ENCODE results near the gene ILRUN.
"Not testable (repeated sequence)": the region's sequence is repeated elsewhere in the genome, so short reads cannot be mapped to it uniquely, and the experiment has no call there.

ILRUN gene

GRCh38 chr6:34667481-34668238, 28.9 kb downstream of the ILRUN start:
- Histone ChIP-seq H3K4me1 (ENCODE audit: control insufficient read depth in 1 of 2, insufficient read depth in 2 of 2, low read length in 2 of 2) (peaks cover 24 to 28% of the 10 kb centered on the region in 2 donors), H3K27me3 (ENCODE audit: control insufficient read depth in 1 of 2, insufficient read depth in 2 of 2, low read length in 2 of 2) (no peaks in the 10 kb centered on the region), H3K9ac (ENCODE audit: low read depth in 1 of 2, low read length in 2 of 2) (no peak overlapping the region), H3K27ac (ENCODE audit: low read depth, low read length) (no peak overlapping the region), H3K9me3 (ENCODE audit: control insufficient read depth in 1 of 2, low read length in 2 of 2) (no peaks in the 10 kb centered on the region), H3K36me3 (ENCODE audit: control insufficient read depth in 1 of 2, insufficient read depth in 2 of 2, low read length in 2 of 2) (no peaks in the 10 kb centered on the region), H3K4me3 (ENCODE audit: low read depth in 1 of 2, low read length in 2 of 2) (no peak overlapping the region)

GRCh38 chr6:34665019-34665418, 31.5 kb downstream of the ILRUN start:
- Histone ChIP-seq H3K4me3 (ENCODE audit: low read depth in 1 of 2, low read length in 2 of 2) (no peak overlapping the region), H3K4me1 (ENCODE audit: control insufficient read depth in 1 of 2, insufficient read depth in 2 of 2, low read length in 2 of 2) (peaks cover 14 to 21% of the 10 kb centered on the region in 2 donors), H3K9ac (ENCODE audit: low read depth in 1 of 2, low read length in 2 of 2) (no peak overlapping the region), H3K9me3 (ENCODE audit: control insufficient read depth in 1 of 2, low read length in 2 of 2) (no peaks in the 10 kb centered on the region), H3K36me3 (ENCODE audit: control insufficient read depth in 1 of 2, insufficient read depth in 2 of 2, low read length in 2 of 2) (no peaks in the 10 kb centered on the region), H3K27me3 (ENCODE audit: control insufficient read depth in 1 of 2, insufficient read depth in 2 of 2, low read length in 2 of 2) (no peaks in the 10 kb centered on the region), H3K27ac (ENCODE audit: low read depth, low read length) (no peak overlapping the region)

DNA sequence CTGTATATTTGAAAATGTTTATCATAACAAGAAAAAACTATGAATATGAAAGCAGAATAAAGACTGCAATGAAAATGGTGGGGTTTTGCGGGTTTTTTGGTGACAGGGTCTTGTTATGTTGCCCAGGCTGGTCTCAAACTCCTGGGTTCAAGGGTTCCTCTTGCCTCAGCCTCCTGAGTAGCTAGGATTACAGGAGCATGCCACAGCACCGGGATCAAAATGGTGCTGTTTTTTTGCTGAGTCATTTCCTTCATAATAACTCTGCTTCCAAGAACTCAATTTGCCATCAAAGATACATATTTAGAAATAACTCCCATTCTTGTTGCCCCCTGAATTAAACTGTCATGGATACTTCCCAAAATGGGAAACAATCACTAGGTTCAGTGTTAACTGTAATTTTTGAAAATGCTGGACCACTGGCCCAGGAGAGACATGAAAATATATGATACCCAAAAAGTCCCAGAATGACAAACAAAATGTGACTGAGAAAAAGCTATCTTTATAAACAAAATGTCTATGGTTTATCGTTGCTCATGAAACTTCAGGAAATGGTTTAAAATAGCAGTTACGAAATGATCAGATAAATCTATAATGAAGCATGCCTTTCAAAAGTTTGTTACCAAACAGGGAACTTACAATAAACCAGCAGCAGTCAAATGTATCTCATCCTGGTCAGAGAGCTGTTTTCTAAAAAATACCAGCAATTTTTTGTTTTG, 32.2 kb downstream of the ILRUN start:
- no peaks in the 10 kb centered on the region for H3K36me3 ChIP-seq (ENCODE audit: control insufficient read depth in 1 of 2, insufficient read depth in 2 of 2, low read length in 2 of 2)
- no peak overlapping the region for H3K9ac ChIP-seq (ENCODE audit: low read depth in 1 of 2, low read length in 2 of 2)
- no peaks in the 10 kb centered on the region for H3K9me3 ChIP-seq (ENCODE audit: control insufficient read depth in 1 of 2, low read length in 2 of 2)
- H3K27ac ChIP-seq (ENCODE audit: low read depth, low read length) = no peak overlapping the region
- H3K4me1 ChIP-seq (ENCODE audit: control insufficient read depth in 1 of 2, insufficient read depth in 2 of 2, low read length in 2 of 2) = peaks cover 14 to 21% of the 10 kb centered on the region in 2 donors
- no peak overlapping the region for H3K4me3 ChIP-seq (ENCODE audit: low read depth in 1 of 2, low read length in 2 of 2)
- H3K27me3 ChIP-seq (ENCODE audit: control insufficient read depth in 1 of 2, insufficient read depth in 2 of 2, low read length in 2 of 2) = no peaks in the 10 kb centered on the region

- Histone ChIP-seq H3K9me3 (ENCODE audit: control insufficient read depth in 1 of 2, low read length in 2 of 2) (no peaks in the 10 kb centered on the region), H3K27ac (ENCODE audit: low read depth, low read length) (no peak overlapping the region), H3K4me1 (ENCODE audit: control insufficient read depth in 1 of 2, insufficient read depth in 2 of 2, low read length in 2 of 2) (peaks cover 14 to 24% of the 10 kb centered on the region in 2 donors), H3K36me3 (ENCODE audit: control insufficient read depth in 1 of 2, insufficient read depth in 2 of 2, low read length in 2 of 2) (no peaks in the 10 kb centered on the region), H3K27me3 (ENCODE audit: control insufficient read depth in 1 of 2, insufficient read depth in 2 of 2, low read length in 2 of 2) (no peaks in the 10 kb centered on the region), H3K9ac (ENCODE audit: low read depth in 1 of 2, low read length in 2 of 2) (no peak overlapping the region), H3K4me3 (ENCODE audit: low read depth in 1 of 2, low read length in 2 of 2) (no peak overlapping the region)
These were observed 32.7 kb downstream of the ILRUN start for GRCh38 chr6:34663831-34664255.

- peaks cover 14 to 27% of the 10 kb centered on the region in 2 donors for H3K4me1 ChIP-seq (ENCODE audit: control insufficient read depth in 1 of 2, insufficient read depth in 2 of 2, low read length in 2 of 2)
- no peaks in the 10 kb centered on the region for H3K36me3 ChIP-seq (ENCODE audit: control insufficient read depth in 1 of 2, insufficient read depth in 2 of 2, low read length in 2 of 2)
- H3K9ac ChIP-seq (ENCODE audit: low read depth in 1 of 2, low read length in 2 of 2) = no peak overlapping the region
- no peaks in the 10 kb centered on the region for H3K9me3 ChIP-seq (ENCODE audit: control insufficient read depth in 1 of 2, low read length in 2 of 2)
- no peak overlapping the region for H3K4me3 ChIP-seq (ENCODE audit: low read depth in 1 of 2, low read length in 2 of 2)
- no peaks in the 10 kb centered on the region for H3K27me3 ChIP-seq (ENCODE audit: control insufficient read depth in 1 of 2, insufficient read depth in 2 of 2, low read length in 2 of 2)
- no peak overlapping the region for H3K27ac ChIP-seq (ENCODE audit: low read depth, low read length)
These were observed 33.2 kb downstream of the ILRUN start for GRCh38 chr6:34663371-34663770.

DNA sequence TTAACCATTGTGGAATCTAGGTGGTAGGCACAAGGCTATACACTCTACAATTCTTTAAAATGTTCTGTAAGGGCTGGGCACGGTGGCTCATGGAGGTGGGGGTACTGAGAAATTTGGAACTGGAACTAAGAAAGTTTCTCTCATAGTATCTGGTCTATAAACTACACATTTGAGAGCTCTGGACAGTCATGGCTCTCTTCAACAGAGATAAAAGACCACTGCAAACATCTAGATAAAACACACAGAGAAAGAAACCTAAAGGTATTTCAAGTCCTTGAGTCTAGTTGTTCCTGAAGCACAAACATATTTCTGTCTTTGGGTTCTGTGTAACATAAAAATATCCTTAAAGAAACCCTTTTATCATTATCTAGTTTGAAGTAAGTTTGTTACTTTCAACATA, 35.2 kb downstream of the ILRUN start:
- Histone ChIP-seq H3K9ac (ENCODE audit: low read depth in 1 of 2, low read length in 2 of 2) (no peak overlapping the region), H3K36me3 (ENCODE audit: control insufficient read depth in 1 of 2, insufficient read depth in 2 of 2, low read length in 2 of 2) (no peaks in the 10 kb centered on the region), H3K27ac (ENCODE audit: low read depth, low read length) (no peak overlapping the region), H3K4me1 (ENCODE audit: control insufficient read depth in 1 of 2, insufficient read depth in 2 of 2, low read length in 2 of 2) (peaks cover 29 to 32% of the 10 kb centered on the region in 2 donors), H3K27me3 (ENCODE audit: control insufficient read depth in 1 of 2, insufficient read depth in 2 of 2, low read length in 2 of 2) (no peaks in the 10 kb centered on the region), H3K9me3 (ENCODE audit: control insufficient read depth in 1 of 2, low read length in 2 of 2) (no peaks in the 10 kb centered on the region), H3K4me3 (ENCODE audit: low read depth in 1 of 2, low read length in 2 of 2) (no peak overlapping the region)

DNA sequence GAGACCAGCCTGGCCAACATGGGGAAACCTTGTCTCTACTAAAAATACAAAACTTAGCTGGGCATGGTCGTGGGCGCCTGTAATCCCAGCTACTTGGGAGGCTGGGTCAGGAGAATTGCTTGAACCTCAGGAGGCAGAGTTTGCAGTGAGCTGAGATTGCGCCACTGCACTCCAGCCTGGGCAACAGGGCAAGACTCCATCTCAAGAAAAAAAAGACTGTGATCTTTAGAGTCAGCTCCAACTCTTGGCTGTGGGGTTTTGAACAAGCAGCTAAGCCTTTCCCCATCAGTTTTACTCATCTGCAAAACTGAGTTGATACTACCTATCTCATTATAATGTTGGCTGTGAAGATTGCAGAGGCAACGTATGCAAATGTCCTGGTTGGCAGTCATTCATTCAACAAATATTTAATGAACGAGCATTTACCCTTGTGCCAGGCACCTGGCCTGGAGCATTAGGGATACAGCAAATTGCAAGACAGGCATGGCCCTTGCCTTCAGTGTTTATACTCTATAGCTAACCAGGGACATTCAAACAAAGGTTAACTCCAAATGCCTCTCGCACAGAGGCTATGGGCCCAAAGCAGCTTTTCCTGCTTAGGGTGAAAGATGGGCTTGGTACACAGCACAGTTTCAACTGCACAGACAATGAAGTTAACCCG, 37.8 kb downstream of the ILRUN start:
- Histone ChIP-seq H3K9ac (ENCODE audit: low read depth in 1 of 2, low read length in 2 of 2) (no peak overlapping the region), H3K27me3 (ENCODE audit: control insufficient read depth in 1 of 2, insufficient read depth in 2 of 2, low read length in 2 of 2) (no peaks in the 10 kb centered on the region), H3K36me3 (ENCODE audit: control insufficient read depth in 1 of 2, insufficient read depth in 2 of 2, low read length in 2 of 2) (peaks cover 0 to 6% of the 10 kb centered on the region in 2 donors), H3K27ac (ENCODE audit: low read depth, low read length) (no peak overlapping the region), H3K9me3 (ENCODE audit: control insufficient read depth in 1 of 2, low read length in 2 of 2) (no peaks in the 10 kb centered on the region), H3K4me1 (ENCODE audit: control insufficient read depth in 1 of 2, insufficient read depth in 2 of 2, low read length in 2 of 2) (peaks cover 30 to 39% of the 10 kb centered on the region in 2 donors), H3K4me3 (ENCODE audit: low read depth in 1 of 2, low read length in 2 of 2) (no peak overlapping the region)

DNA sequence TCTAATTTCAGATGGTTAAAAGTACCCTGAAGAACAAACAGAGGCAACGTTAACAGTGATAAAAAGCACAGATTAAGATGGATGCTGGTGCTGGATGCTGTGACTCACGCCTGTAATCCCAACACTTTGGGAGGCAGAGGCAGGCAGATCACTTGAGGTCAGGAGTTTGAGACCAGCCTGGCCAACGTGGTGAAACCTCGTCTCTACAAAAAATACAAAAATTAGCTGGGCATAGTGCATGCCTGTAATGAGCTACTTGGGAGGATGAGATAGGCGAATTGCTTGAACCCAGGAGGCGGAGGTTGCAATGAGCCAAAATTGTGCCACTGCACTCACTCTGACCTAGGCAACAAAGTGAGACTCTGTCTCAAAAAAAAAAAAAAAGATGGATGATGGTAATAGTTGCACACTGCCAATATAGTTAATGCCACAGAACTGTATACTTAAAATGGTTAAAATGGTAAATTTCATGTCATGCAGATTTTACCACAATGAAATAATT, 38.5 kb downstream of the ILRUN start:
- not testable (repeated sequence) for H3K36me3 ChIP-seq (ENCODE audit: control insufficient read depth in 1 of 2, insufficient read depth in 2 of 2, low read length in 2 of 2); H3K27me3 ChIP-seq (ENCODE audit: control insufficient read depth in 1 of 2, insufficient read depth in 2 of 2, low read length in 2 of 2); H3K9me3 ChIP-seq (ENCODE audit: control insufficient read depth in 1 of 2, low read length in 2 of 2)
- peaks cover 30 to 39% of the 10 kb centered on the region in 2 donors for H3K4me1 ChIP-seq (ENCODE audit: control insufficient read depth in 1 of 2, insufficient read depth in 2 of 2, low read length in 2 of 2)
- H3K4me3 ChIP-seq (ENCODE audit: low read depth in 1 of 2, low read length in 2 of 2) = peak overlapping the region; percentile 69 to 72
- H3K27ac ChIP-seq (ENCODE audit: low read depth, low read length) = peak overlapping the region; percentile 54
- H3K9ac ChIP-seq (ENCODE audit: low read depth in 1 of 2, low read length in 2 of 2) = peak overlapping the region; percentile 71 to 73

GRCh38 chr6:34657307-34657978, 39.1 kb downstream of the ILRUN start:
- H3K27ac ChIP-seq (ENCODE audit: low read depth, low read length) = peak overlapping the region; percentile 54
- peak overlapping the region; percentile 71 to 73 for H3K9ac ChIP-seq (ENCODE audit: low read depth in 1 of 2, low read length in 2 of 2)
- H3K36me3 ChIP-seq (ENCODE audit: control insufficient read depth in 1 of 2, insufficient read depth in 2 of 2, low read length in 2 of 2) = peaks cover 0 to 6% of the 10 kb centered on the region in 2 donors
- no peaks in the 10 kb centered on the region for H3K27me3 ChIP-seq (ENCODE audit: control insufficient read depth in 1 of 2, insufficient read depth in 2 of 2, low read length in 2 of 2)
- H3K9me3 ChIP-seq (ENCODE audit: control insufficient read depth in 1 of 2, low read length in 2 of 2) = no peaks in the 10 kb centered on the region
- peaks cover 30 to 39% of the 10 kb centered on the region in 2 donors for H3K4me1 ChIP-seq (ENCODE audit: control insufficient read depth in 1 of 2, insufficient read depth in 2 of 2, low read length in 2 of 2)
- peak overlapping the region; percentile 69 to 72 for H3K4me3 ChIP-seq (ENCODE audit: low read depth in 1 of 2, low read length in 2 of 2)

All from duodenal mucosa (tissue), 2 donors.